Astrocyte of the cerebellum (primary cell): ENCODE results near the gene RNF34.

Source experiments
- DNase-seq: peaks from one replicate; pipeline ENCODE4 v3.0.0-alpha.2; 2011; ENCODE audit warnings: low read depth
- H3K4me3 ChIP-seq: 2 replicates; pipeline ENCODE4 v1.5.1; 2011; ENCODE audit warnings: mild to moderate bottlenecking, low read depth, low read length, moderate library complexity
- CTCF ChIP-seq: IDR thresholded peaks from 2 replicates; pipeline ENCODE4 v1.5.1; 2012; ENCODE audit warnings: low read length, low read depth, moderate library complexity, mild to moderate bottlenecking; ENCODE audit errors: missing control alignments
- in situ Hi-C: cut with HindIII; loops from 2 replicates; pipeline ENCODE4 v1.10.0; 2017; ENCODE audit warnings: low sequenced_read_pairs

RNF34 gene

GRCh38 chr12:121391619-121392324, 8.1 kb upstream of the RNF34 start:
- TF ChIP-seq CTCF: no peak
- no peak for DNase-seq
- H3K4me3 ChIP-seq: no peak overlapping the region
- in situ Hi-C loops: no loop called here

- in situ Hi-C loops: no loop called here
- TF ChIP-seq CTCF: no peak
- no peak overlapping the region for H3K4me3 ChIP-seq
- DNase-seq: no peak
These were observed 7.6 kb upstream of the RNF34 start for GRCh38 chr12:121392325-121392716.

- no peak for DNase-seq
- H3K4me3 ChIP-seq: no peak overlapping the region
- no peak for TF ChIP-seq CTCF
- in situ Hi-C loops: no loop called here
These were observed 2.4 kb upstream of the RNF34 start for GRCh38 chr12:121397521-121397920.

- in situ Hi-C loops: no loop called here
- no peak for TF ChIP-seq CTCF
- H3K4me3 ChIP-seq: no peak overlapping the region
- no peak for DNase-seq
These were observed 1.6 kb upstream of the RNF34 start for GRCh38 chr12:121398355-121398754.

- in situ Hi-C loops: no loop called here
- peak; percentile 5 for TF ChIP-seq CTCF
- peak overlapping the region; percentile 93 for H3K4me3 ChIP-seq
- DNase-seq: no peak
These were observed 618 bp downstream of the RNF34 start for GRCh38 chr12:121400332-121401139.

GRCh38 chr12:121403721-121404120, 3.8 kb downstream of the RNF34 start:
- no peak for DNase-seq
- in situ Hi-C loops: no loop called here
- H3K4me3 ChIP-seq: no peak overlapping the region
- TF ChIP-seq CTCF: no peak
